ENCODE measurements around the gene CFAP77. TPM values are rescaled to one million over a fixed set of nuclear protein-coding genes. Genes with fewer than 3 reads are reported as not detected.

Gene CFAP77
- total and polyA plus RNA-seq, 9 donors: 0.11 to 13.8 (median 0.47) TPM; not detected in 4

- DNase-seq: no peak
- WGBS, 3 donors: 59 to 66% (median 65%) methylated on average over 6 of the region's 6 CpGs
- no peaks in the 10 kb centered on the region for H3K36me3 ChIP-seq
These were observed 196.1 kb downstream of the CFAP77 start for GRCh38 chr9:132606066-132606465.

DNA sequence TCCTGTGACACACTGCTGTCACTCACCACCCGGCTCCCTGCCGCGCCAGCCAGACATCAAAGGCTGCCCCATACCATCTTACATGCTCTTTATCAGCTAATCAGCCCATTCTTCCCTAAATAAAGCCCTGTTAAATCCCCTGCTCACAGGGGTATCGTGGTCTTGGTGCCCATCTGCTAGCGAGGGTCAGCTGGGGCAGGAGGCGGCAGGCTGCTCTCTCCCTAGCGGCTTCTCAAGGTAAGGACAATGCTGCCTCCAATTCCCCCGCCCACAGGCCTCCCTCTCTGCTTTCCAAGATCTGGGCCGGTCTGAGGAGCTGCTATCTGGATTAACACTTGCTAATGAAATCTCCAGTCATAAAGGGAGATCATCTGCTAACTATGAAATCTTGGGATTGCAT lies 199.2 kb downstream of the CFAP77 start:
- no peaks in the 10 kb centered on the region for H3K4me1 ChIP-seq (ENCODE audit: insufficient read depth)
- no peaks in the 10 kb centered on the region for H3K9me3 ChIP-seq
- WGBS, 3 donors: 90 to 91% (median 90%) methylated on average over 9 of the region's 9 CpGs
- H3K27ac ChIP-seq: no peak overlapping the region
- H3K36me3 ChIP-seq: no peaks in the 10 kb centered on the region
- intact Hi-C loops (cut with DNase I): no loop called here
- H3K27me3 ChIP-seq: no peaks in the 10 kb centered on the region
- no peak overlapping the region for H3K4me3 ChIP-seq
- TF ChIP-seq CTCF (IDR thresholded peaks at IDR 0.05) (no peak), POLR2A (IDR thresholded peaks at IDR 0.05) (no peak), EP300 (IDR thresholded peaks at IDR 0.05) (no peak)
- no peak for DNase-seq

More at GRCh38 chr9:132606066-132606465, 196.1 kb downstream of the CFAP77 start:
- Histone ChIP-seq H3K4me1 (ENCODE audit: insufficient read depth) (no peaks in the 10 kb centered on the region), H3K27ac (no peak overlapping the region), H3K9me3 (no peaks in the 10 kb centered on the region), H3K27me3 (no peaks in the 10 kb centered on the region), H3K4me3 (no peak overlapping the region)
- TF ChIP-seq CTCF (IDR thresholded peaks at IDR 0.05): no peak
- TF ChIP-seq POLR2A (IDR thresholded peaks at IDR 0.05): no peak
- TF ChIP-seq EP300 (IDR thresholded peaks at IDR 0.05): no peak
- intact Hi-C loops (cut with DNase I): no loop called here

GRCh38 chr9:132609829-132610228 lies 199.8 kb downstream of the CFAP77 start:
- Histone ChIP-seq H3K4me3 (no peak overlapping the region), H3K27me3 (no peaks in the 10 kb centered on the region), H3K27ac (no peak overlapping the region), H3K9me3 (no peaks in the 10 kb centered on the region), H3K4me1 (ENCODE audit: insufficient read depth) (no peaks in the 10 kb centered on the region), H3K36me3 (no peaks in the 10 kb centered on the region)
- intact Hi-C loops (cut with DNase I): no loop called here
- no peak for DNase-seq
- 71 to 90% (median 87%) methylated on average over 7 of the region's 7 CpGs for WGBS, 3 donors
- TF ChIP-seq EP300 (IDR thresholded peaks at IDR 0.05): no peak
- no peak for TF ChIP-seq CTCF (IDR thresholded peaks at IDR 0.05)
- no peak for TF ChIP-seq POLR2A (IDR thresholded peaks at IDR 0.05)

- Histone ChIP-seq H3K4me3 (no peak overlapping the region), H3K36me3 (no peaks in the 10 kb centered on the region), H3K4me1 (ENCODE audit: insufficient read depth) (no peaks in the 10 kb centered on the region), H3K9me3 (no peaks in the 10 kb centered on the region), H3K27me3 (no peaks in the 10 kb centered on the region), H3K27ac (no peak overlapping the region)
- no peak for DNase-seq
- 82 to 85% (median 85%) methylated on average over 12 of the region's 12 CpGs for WGBS, 3 donors
- intact Hi-C loops (cut with DNase I): no loop called here
- no peak for TF ChIP-seq EP300 (IDR thresholded peaks at IDR 0.05)
- TF ChIP-seq CTCF (IDR thresholded peaks at IDR 0.05): no peak
- no peak for TF ChIP-seq POLR2A (IDR thresholded peaks at IDR 0.05)
These were observed 200.7 kb downstream of the CFAP77 start for GRCh38 chr9:132610661-132611060.
